SK-N-SH treated with all-trans-retinoic acid at 6 μM for 48 hours (cell line): ENCODE results near the gene NEURL1B.

Source experiments
- ATAC-seq: fragments of 200-7000 bp; cut with Tn5 transposase; 3 replicates; pipeline ENCODE4 v1.9.1; 2020; ENCODE audit warnings: mild to moderate bottlenecking, moderate library complexity
- ARNTL ChIP-seq: fragments of 450-650 bp; formaldehyde crosslinking; IDR thresholded peaks from 2 replicates; pipeline ENCODE4 v1.5.0; 2020; ENCODE audit warnings: low read depth, mild to moderate bottlenecking, moderate library complexity, borderline replicate concordance
- BACH2 ChIP-seq: fragments of 250-450 bp; sonication (Bioruptor Pico); IDR thresholded peaks from 2 replicates; pipeline ENCODE4 v1.9.0; 2021; ENCODE audit warnings: mild to moderate bottlenecking, borderline replicate concordance
- CSDC2 ChIP-seq: fragments of 250-450 bp; sonication (Bioruptor Pico); IDR thresholded peaks from 2 replicates; pipeline ENCODE4 v1.5.0; 2020; ENCODE audit warnings: mild to moderate bottlenecking, moderate library complexity
- CSRNP3 ChIP-seq: fragments of 250-450 bp; sonication (Bioruptor Pico); IDR thresholded peaks from 2 replicates; pipeline ENCODE4 v1.5.1; 2021; ENCODE audit warnings: mild to moderate bottlenecking, moderate library complexity
- ESRRG ChIP-seq: fragments of 250-450 bp; sonication (Bioruptor Pico); IDR thresholded peaks from 2 replicates; pipeline ENCODE4 v1.6.1; 2021; ENCODE audit warnings: mild to moderate bottlenecking
- GLIS3 ChIP-seq: fragments of 250-450 bp; sonication (Bioruptor Pico); IDR thresholded peaks from 2 replicates; pipeline ENCODE4 v1.5.0; 2020; ENCODE audit warnings: mild to moderate bottlenecking, moderate library complexity
- ISL1 ChIP-seq: fragments of 250-450 bp; sonication (Bioruptor Pico); IDR thresholded peaks from 2 replicates; pipeline ENCODE4 v2.1.2; 2022; ENCODE audit warnings: mild to moderate bottlenecking, moderate library complexity
- OSR1 ChIP-seq: fragments of 250-450 bp; sonication (Bioruptor Pico); IDR thresholded peaks from 2 replicates; pipeline ENCODE4 v1.8.0; 2022; ENCODE audit warnings: moderate library complexity, mild to moderate bottlenecking, inconsistent platforms
- POU6F1 ChIP-seq: fragments of 250-450 bp; sonication (Bioruptor Pico); IDR thresholded peaks from 2 replicates; pipeline ENCODE4 v1.8.0; 2021; ENCODE audit warnings: low read depth, mild to moderate bottlenecking, moderate library complexity, borderline replicate concordance
- PPARA ChIP-seq: fragments of 250-450 bp; sonication (Bioruptor Pico); IDR thresholded peaks from 2 replicates; pipeline ENCODE4 v1.5.0; 2020; ENCODE audit warnings: mild to moderate bottlenecking, borderline replicate concordance
- RARB ChIP-seq: fragments of 250-450 bp; sonication (Bioruptor Pico); IDR thresholded peaks from 2 replicates; pipeline ENCODE4 v1.8.0; 2021; ENCODE audit warnings: mild to moderate bottlenecking, moderate library complexity
- SNAI2 ChIP-seq: fragments of 250-450 bp; sonication (Bioruptor Pico); IDR thresholded peaks from 2 replicates; pipeline ENCODE4 v1.5.0; 2020; ENCODE audit warnings: mild to moderate bottlenecking, moderate library complexity
- TCF4 ChIP-seq: fragments of 250-450 bp; sonication (Bioruptor Pico); IDR thresholded peaks from 2 replicates; pipeline ENCODE4 v1.8.0; 2021; ENCODE audit warnings: mild to moderate bottlenecking, moderate library complexity, borderline replicate concordance
- TOX ChIP-seq: fragments of 250-450 bp; sonication (Bioruptor Pico); IDR thresholded peaks from 2 replicates; pipeline ENCODE4 v1.8.0; 2021; ENCODE audit warnings: mild to moderate bottlenecking, moderate library complexity, borderline replicate concordance
- TSHZ2 ChIP-seq: fragments of 250-450 bp; sonication (Bioruptor Pico); IDR thresholded peaks from 2 replicates; pipeline ENCODE4 v1.5.0; 2020; ENCODE audit warnings: mild to moderate bottlenecking, moderate library complexity
- ZC3H10 ChIP-seq: fragments of 250-450 bp; sonication (Bioruptor Pico); IDR thresholded peaks from 2 replicates; pipeline ENCODE4 v1.5.1; 2021; ENCODE audit warnings: mild to moderate bottlenecking, moderate library complexity
- ZFP3 ChIP-seq: fragments of 250-450 bp; sonication (Bioruptor Pico); IDR thresholded peaks from 2 replicates; pipeline ENCODE4 v1.5.0; 2020; ENCODE audit warnings: mild to moderate bottlenecking, moderate library complexity
- ZFP30 ChIP-seq: fragments of 450-650 bp; formaldehyde crosslinking; IDR thresholded peaks from 2 replicates; pipeline ENCODE4 v1.5.0; 2022; ENCODE audit warnings: mild to moderate bottlenecking, moderate library complexity
- ZNF565 ChIP-seq: fragments of 450-650 bp; formaldehyde crosslinking; conservative IDR thresholded peaks from 2 replicates; pipeline ENCODE4 v1.5.0; 2020; ENCODE audit warnings: low read depth, mild to moderate bottlenecking, moderate library complexity
- ZNF70 ChIP-seq: fragments of 450-650 bp; formaldehyde crosslinking; IDR thresholded peaks from 2 replicates; pipeline ENCODE4 v1.5.0; 2020; ENCODE audit warnings: mild to moderate bottlenecking, moderate library complexity
- ZNF8 ChIP-seq: fragments of 450-650 bp; formaldehyde crosslinking; IDR thresholded peaks from 2 replicates; pipeline ENCODE4 v1.5.0; 2020; ENCODE audit warnings: mild to moderate bottlenecking, moderate library complexity
- TF ChIP-seq, protein P1 (sequence below): fragments of 250-450 bp; sonication (Bioruptor Pico); IDR thresholded peaks from 2 replicates; pipeline ENCODE4 v1.5.1; 2020; ENCODE audit warnings: low read depth, mild to moderate bottlenecking, moderate library complexity

The NEURL1B gene

DNA sequence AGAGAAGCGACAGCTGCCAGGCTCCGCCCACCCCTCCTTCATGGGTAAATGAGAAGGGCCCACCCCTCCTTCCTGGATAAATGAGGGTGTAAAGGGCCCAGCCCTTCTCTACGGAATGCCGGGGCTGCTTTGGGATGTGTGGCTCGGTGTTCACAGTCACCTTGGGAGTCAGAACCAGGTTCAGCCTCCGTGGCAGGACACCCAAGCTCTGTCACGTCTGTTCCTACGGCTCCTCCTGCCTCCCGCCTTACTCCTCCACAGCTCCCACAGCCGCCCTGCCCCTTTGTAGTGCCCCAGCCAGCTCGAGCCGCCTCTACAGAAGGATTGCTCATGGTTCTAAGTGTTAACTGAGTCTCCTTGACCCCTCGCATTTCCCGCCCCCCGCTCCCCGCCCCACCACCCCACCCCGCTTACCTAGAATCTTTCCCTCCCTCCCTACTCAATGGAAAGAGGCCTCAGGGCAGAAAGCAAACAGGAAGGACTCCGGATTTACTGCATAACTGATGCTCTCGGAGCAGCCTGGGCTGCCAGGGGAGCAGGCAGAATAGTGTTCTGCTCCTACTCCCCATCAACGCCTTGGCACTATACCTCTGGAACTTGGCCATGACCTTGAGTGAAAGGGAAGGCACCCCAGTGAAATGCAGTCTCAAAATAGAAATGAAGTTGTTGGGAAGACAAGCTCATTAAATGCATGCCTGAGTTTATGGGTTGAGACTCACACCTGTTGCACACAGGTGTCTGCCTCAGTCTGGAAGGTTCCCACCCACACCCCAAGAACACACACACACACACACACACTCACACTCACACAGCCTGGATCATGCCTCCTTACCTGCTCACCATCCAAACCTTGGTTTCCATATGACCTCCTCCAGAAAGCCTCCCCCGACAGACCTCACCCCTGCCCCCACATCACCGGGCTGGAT is 59.6 kb downstream of the NEURL1B start:
- ATAC-seq, result no peak
- no peak for TF ChIP-seq ISL1 (CRISPR knock-in tag)
- no peak for TF ChIP-seq ZC3H10 (CRISPR knock-in tag)
- no peak for TF ChIP-seq CSDC2 (CRISPR knock-in tag)
- no peak for TF ChIP-seq ESRRG
- TF ChIP-seq TCF4 (CRISPR knock-in tag), result no peak
- no peak for TF ChIP-seq RARB
- no peak for TF ChIP-seq ARNTL (CRISPR knock-in tag)
- no peak for TF ChIP-seq ZNF8 (CRISPR knock-in tag)
- no peak for TF ChIP-seq CSRNP3 (CRISPR knock-in tag)
- TF ChIP-seq OSR1 (CRISPR knock-in tag), result no peak
- TF ChIP-seq ZFP3 (CRISPR knock-in tag), result no peak

- ATAC-seq, result no peak
- no peak for TF ChIP-seq POU6F1 (CRISPR knock-in tag)
- TF ChIP-seq BACH2 (CRISPR knock-in tag), result no peak
- no peak for TF ChIP-seq OSR1 (CRISPR knock-in tag)
- no peak for TF ChIP-seq ZC3H10 (CRISPR knock-in tag)
- no peak for TF ChIP-seq ISL1 (CRISPR knock-in tag)
- no peak for TF ChIP-seq CSDC2 (CRISPR knock-in tag)
- TF ChIP-seq, protein P1, sequence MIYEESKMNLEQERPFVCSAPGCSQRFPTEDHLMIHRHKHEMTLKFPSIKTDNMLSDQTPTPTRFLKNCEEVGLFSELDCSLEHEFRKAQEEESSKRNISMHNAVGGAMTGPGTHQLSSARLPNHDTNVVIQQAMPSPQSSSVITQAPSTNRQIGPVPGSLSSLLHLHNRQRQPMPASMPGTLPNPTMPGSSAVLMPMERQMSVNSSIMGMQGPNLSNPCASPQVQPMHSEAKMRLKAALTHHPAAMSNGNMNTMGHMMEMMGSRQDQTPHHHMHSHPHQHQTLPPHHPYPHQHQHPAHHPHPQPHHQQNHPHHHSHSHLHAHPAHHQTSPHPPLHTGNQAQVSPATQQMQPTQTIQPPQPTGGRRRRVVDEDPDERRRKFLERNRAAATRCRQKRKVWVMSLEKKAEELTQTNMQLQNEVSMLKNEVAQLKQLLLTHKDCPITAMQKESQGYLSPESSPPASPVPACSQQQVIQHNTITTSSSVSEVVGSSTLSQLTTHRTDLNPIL (CRISPR knock-in tag), result no peak
- TF ChIP-seq ZNF70 (CRISPR knock-in tag), result no peak
- no peak for TF ChIP-seq ZNF565 (CRISPR knock-in tag)
- TF ChIP-seq TCF4 (CRISPR knock-in tag), result no peak
- TF ChIP-seq ESRRG, result no peak
- no peak for TF ChIP-seq CSRNP3 (CRISPR knock-in tag)
- no peak for TF ChIP-seq PPARA (CRISPR knock-in tag)
- no peak for TF ChIP-seq RARB
- no peak for TF ChIP-seq TSHZ2 (CRISPR knock-in tag)
- no peak for TF ChIP-seq SNAI2 (CRISPR knock-in tag)
- no peak for TF ChIP-seq ZFP30
- TF ChIP-seq GLIS3 (CRISPR knock-in tag), result no peak
- TF ChIP-seq ZNF8 (CRISPR knock-in tag), result no peak
Measured at GRCh38 chr5:172701291-172701656, 60.2 kb downstream of the NEURL1B start.

- ATAC-seq, result no peak
- TF ChIP-seq ZNF70 (CRISPR knock-in tag) (no peak), TCF4 (CRISPR knock-in tag) (no peak), TOX (no peak), ISL1 (CRISPR knock-in tag) (no peak), ZFP30 (no peak), BACH2 (CRISPR knock-in tag) (no peak), ZC3H10 (CRISPR knock-in tag) (no peak)
Measured at GRCh38 chr5:172703952-172704351, 62.9 kb downstream of the NEURL1B start.
